GM12801 (cell line): ENCODE data around the gene MUC4.
"Not testable (repeated sequence)": the region's sequence is repeated elsewhere in the genome, so short reads cannot be mapped to it uniquely, and the experiment has no call there.

ENCODE experiments used
- TF ChIP-seq, protein P1 (sequence below): IDR thresholded peaks from one replicate; pipeline ENCODE4 v1.5.1; 2011; ENCODE audit warnings: control low read depth; ENCODE audit not compliant: insufficient read length; ENCODE audit errors: extremely low read depth

The MUC4 gene

GRCh38 chr3:195735036-195735695, 76.6 kb downstream of the MUC4 start:
- TF ChIP-seq, protein P1, sequence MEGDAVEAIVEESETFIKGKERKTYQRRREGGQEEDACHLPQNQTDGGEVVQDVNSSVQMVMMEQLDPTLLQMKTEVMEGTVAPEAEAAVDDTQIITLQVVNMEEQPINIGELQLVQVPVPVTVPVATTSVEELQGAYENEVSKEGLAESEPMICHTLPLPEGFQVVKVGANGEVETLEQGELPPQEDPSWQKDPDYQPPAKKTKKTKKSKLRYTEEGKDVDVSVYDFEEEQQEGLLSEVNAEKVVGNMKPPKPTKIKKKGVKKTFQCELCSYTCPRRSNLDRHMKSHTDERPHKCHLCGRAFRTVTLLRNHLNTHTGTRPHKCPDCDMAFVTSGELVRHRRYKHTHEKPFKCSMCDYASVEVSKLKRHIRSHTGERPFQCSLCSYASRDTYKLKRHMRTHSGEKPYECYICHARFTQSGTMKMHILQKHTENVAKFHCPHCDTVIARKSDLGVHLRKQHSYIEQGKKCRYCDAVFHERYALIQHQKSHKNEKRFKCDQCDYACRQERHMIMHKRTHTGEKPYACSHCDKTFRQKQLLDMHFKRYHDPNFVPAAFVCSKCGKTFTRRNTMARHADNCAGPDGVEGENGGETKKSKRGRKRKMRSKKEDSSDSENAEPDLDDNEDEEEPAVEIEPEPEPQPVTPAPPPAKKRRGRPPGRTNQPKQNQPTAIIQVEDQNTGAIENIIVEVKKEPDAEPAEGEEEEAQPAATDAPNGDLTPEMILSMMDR: no peak

- TF ChIP-seq, protein P1: no peak
Measured at GRCh38 chr3:195732940-195733339, 78.8 kb downstream of the MUC4 start.

DNA sequence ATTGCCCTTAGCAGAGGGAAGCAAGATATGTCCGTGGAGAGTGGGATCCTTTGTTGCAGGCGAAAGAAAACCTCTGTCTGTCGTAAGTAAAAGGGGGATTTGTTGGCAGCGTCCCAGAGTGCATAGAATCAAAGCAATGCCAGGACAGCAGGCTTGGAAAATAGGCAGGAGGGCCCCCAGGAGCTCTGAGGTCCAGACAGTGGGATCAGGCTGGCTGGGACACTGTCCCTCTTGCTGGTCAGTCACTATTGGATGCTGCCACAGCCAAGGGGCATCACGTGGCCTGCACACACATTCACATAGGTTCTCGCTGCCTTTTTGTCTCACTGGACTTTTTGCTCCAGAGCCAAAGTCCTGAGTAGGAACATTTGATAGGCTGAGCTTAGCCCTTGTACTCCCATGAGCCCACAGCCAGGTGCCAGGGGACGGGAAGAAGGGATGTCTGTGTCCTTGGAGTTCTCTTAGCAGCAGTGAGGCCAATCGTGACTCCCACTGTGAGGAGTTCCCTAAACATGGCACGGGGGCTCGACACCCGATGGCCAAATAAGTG, 80.3 kb downstream of the MUC4 start:
- TF ChIP-seq, protein P1: no peak

DNA sequence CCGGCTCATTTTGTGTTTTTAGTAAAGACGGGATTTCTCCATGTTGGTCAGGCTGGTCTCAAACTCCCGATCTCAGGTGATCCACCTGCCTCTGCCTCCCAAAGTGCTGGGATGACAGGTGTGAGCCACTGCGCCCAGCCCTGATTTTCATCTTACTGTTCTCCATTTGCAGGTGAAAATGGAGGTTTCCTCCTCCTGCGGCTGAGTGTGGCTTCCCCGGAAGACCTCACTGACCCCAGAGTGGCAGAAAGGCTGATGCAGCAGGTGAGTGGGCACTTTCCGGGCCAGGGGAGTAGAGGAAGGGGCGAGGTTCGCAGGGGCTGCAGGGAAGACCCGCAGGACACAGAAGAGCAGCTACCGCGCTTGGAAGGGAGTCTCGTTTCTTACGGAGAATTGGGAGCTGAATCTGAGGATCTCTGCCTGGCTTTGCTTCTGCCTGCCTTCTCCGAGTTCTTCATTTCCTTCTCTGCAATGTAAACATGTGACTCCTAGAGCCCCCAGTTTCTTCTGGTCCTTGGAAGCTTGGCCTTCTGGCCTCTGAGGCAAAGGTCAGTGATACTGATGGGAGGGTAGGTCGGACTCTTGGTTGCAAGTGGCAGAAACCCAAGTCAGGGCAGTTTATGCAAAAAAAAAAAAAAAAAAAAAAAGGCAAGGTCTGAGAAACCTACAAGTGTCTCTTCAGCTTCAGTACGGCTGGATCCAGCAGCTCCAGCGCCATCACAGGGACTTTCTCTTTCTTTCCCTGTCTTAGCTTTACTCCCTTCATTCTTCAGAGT, 82.1 kb downstream of the MUC4 start:
- TF ChIP-seq, protein P1: no peak

DNA sequence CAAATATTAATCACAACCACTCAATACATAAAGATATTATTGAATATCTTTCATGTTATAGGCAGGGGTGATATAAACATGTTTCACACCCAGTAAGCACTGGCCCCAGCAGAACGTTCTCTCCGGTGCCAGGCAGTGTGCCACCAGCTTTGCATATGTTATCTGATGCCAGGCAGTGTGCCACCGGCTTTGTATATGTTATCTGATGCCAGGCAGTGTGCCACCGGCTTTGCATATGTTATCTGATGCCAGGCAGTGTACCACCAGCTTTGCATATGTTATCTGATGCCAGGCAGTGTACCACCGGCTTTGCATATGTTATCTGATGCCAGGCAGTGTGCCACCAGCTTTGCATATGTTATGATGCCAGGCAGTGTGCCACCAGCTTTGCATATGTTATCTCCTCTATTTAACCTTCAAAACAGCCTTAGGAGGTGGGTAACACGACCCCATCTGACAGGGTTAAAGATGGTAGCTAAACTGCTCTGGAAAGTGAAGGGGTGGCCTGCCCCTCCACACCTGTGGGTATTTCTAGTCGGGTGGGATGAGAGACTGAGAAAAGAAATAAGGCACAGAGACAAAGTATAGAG, 84.0 kb downstream of the MUC4 start:
- TF ChIP-seq, protein P1: no peak

DNA sequence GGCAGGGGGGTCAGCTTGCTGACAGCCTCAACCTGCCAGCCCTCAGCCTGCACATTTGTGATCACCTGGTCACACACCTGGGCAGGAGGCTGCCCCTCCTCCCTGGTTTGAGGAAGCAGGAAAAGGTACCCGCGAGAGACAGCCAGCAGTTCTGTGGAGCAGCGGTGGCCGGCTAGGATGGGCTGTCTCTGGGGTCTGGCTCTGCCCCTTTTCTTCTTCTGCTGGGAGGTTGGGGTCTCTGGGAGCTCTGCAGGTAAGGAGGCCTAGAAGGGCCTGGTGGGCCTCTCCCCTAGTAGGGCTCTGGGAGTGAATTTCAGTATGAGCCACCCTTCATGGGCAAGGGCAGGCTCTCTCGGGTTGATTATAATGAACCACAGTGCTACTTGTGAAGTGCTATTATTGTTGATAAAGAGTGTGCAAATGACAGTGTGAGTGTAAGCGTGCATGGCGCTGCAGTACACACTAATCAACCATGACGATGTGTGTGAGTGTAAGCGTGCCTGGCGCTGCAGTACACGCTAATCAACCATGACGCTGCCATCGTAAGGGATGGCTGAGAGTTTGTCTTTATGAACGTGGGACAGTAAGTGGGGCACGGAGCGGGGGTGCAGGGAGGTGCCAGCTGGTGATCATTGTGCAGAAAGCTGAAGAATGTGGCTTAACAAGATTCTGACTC, 90.8 kb downstream of the MUC4 start, which contains the start of gene MUC20:
Gene MUC20 (plus strand): TSS at position 148 of the 676 bp plus-strand sequence. CDS start 30 bp downstream, at position 178.
- TF ChIP-seq, protein P1: not testable (repeated sequence)
